Parathyroid adenoma (tissue), 2 donors: ENCODE measurements around the gene KYNU.

Source experiments
- H2AFZ ChIP-seq: fragments of 300-600 bp; sonication (generic); one replicate; pipeline ENCODE4 v1.7.0; 2017; ENCODE audit warnings: antibody characterized with exemption, mild to moderate bottlenecking
- H3K27ac ChIP-seq: fragments of 300-600 bp; sonication (generic); one replicate; pipeline ENCODE4 v1.7.0; 2017
- H3K27me3 ChIP-seq: fragments of 300-600 bp; sonication (generic); one replicate; pipeline ENCODE4 v1.7.0; 2017; ENCODE audit warnings: low read length; ENCODE audit not compliant: control insufficient read depth, insufficient read depth
- H3K36me3 ChIP-seq: fragments of 300-600 bp; sonication (generic); one replicate; pipeline ENCODE4 v1.7.0; 2017; ENCODE audit warnings: low read length; ENCODE audit not compliant: control insufficient read depth, insufficient read depth
- H3K4me1 ChIP-seq: fragments of 300-600 bp; sonication (generic); one replicate; pipeline ENCODE4 v1.7.0; 2017; ENCODE audit warnings: control low read depth
- H3K4me2 ChIP-seq: fragments of 300-600 bp; sonication (generic); one replicate; pipeline ENCODE4 v1.7.0; 2017; ENCODE audit warnings: low read length
- H3K4me3 ChIP-seq: fragments of 300-600 bp; sonication (generic); one replicate; pipeline ENCODE4 v1.7.0; 2017; ENCODE audit warnings: low read depth, low read length
- H3K79me2 ChIP-seq: fragments of 300-600 bp; sonication (generic); one replicate; pipeline ENCODE4 v1.7.0; 2017; ENCODE audit warnings: control low read depth
- H3K9ac ChIP-seq: fragments of 300-600 bp; sonication (generic); one replicate; pipeline ENCODE4 v1.7.0; 2017; ENCODE audit warnings: mild to moderate bottlenecking
- H3K9me3 ChIP-seq: fragments of 300-600 bp; sonication (generic); one replicate; pipeline ENCODE4 v1.7.0; 2017; ENCODE audit warnings: low read length; ENCODE audit not compliant: control insufficient read depth
- TF ChIP-seq, protein P1 (sequence below): fragments of 300-600 bp; sonication (generic); IDR thresholded peaks from one replicate; pipeline ENCODE4 v1.7.0; 2017; ENCODE audit warnings: antibody characterized with exemption, mild to moderate bottlenecking
- donor health status: primary hyperparathyroidism.

Gene KYNU

DNA sequence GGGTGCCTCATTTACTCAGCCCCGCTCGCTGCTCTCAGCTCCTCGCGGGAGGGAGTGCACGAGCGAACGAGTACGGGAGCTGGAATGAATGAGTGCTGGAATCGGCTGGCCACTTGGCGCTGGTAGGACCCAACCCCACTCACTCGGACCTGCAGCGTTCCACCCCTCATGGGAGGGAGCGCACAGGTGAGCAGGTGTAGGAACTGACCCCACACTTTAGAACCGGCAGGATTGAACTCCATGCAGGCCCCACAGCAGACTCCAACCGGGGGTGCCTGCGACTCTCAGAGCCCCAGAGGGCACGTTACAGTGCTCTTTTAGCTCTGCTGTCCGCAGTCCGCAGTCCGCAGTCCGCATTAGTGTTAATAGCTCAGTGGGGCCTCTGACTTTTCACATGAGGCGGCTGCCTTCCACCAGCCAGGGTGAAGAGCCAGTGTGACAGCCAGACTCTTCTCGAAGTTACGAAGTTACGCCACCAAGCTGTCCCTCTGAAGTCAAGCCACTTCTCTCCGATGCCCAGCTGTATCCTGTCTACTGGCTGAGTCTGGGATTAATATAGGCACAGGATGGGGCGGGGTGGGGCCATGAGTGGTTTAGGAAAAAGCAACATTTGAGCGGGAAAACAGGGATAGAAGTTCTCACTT is 149.1 kb downstream of the KYNU start:
- Histone ChIP-seq H3K9me3 (no peaks in the 10 kb centered on the region), H3K79me2 (no peaks in the 10 kb centered on the region), H3K9ac (no peak overlapping the region), H3K4me3 (no peak overlapping the region), H3K27me3 (no peaks in the 10 kb centered on the region), H2AFZ (peak overlapping the region; percentile 43), H3K27ac (no peak overlapping the region), H3K36me3 (no peaks in the 10 kb centered on the region), H3K4me1 (no peaks in the 10 kb centered on the region), H3K4me2 (no peak overlapping the region)
- TF ChIP-seq, protein P1, sequence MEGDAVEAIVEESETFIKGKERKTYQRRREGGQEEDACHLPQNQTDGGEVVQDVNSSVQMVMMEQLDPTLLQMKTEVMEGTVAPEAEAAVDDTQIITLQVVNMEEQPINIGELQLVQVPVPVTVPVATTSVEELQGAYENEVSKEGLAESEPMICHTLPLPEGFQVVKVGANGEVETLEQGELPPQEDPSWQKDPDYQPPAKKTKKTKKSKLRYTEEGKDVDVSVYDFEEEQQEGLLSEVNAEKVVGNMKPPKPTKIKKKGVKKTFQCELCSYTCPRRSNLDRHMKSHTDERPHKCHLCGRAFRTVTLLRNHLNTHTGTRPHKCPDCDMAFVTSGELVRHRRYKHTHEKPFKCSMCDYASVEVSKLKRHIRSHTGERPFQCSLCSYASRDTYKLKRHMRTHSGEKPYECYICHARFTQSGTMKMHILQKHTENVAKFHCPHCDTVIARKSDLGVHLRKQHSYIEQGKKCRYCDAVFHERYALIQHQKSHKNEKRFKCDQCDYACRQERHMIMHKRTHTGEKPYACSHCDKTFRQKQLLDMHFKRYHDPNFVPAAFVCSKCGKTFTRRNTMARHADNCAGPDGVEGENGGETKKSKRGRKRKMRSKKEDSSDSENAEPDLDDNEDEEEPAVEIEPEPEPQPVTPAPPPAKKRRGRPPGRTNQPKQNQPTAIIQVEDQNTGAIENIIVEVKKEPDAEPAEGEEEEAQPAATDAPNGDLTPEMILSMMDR, result no peak

DNA sequence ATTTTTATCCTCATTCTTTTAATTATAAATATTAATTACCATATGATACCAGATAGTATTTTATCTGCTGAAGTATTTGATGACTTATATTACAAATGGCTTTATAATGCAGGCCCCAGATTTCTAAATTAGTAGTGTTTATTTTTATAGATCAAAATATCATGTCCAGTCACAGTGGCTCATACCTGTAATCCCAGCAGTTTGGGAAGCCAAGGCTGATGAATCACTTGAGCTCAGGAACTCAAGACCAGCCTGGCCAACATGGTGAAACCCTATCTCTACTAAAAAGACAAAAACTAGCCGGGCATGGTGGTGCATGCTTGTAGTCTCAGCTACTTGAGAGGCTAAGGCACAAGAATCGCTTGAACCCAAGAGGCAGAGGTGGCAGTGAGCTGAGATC is 151.7 kb downstream of the KYNU start:
- Histone ChIP-seq H3K27ac (no peak overlapping the region), H2AFZ (no peak overlapping the region), H3K79me2 (no peaks in the 10 kb centered on the region), H3K4me3 (no peak overlapping the region), H3K9me3 (no peaks in the 10 kb centered on the region), H3K36me3 (no peaks in the 10 kb centered on the region), H3K9ac (no peak overlapping the region), H3K27me3 (no peaks in the 10 kb centered on the region), H3K4me1 (no peaks in the 10 kb centered on the region), H3K4me2 (no peak overlapping the region)
- TF ChIP-seq, protein P1, result no peak

DNA sequence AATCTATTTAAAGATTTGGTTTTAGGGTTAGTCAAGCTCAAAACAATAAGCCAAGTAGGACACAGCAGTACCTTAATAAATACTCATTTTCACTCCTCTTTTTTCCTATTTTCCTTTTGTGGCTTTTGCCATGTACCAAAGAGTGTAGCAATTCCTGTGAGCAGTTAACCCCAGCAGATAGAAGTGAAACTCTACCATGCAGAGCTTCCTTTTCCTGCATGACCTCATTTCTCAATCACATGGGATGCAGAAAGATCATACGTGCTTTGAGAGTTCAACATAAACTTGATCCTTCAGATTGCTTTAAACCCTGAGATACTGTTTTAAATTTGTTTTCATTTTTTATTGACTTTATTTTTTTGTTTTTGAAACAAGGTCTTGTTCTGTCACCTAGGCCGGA is 152.7 kb downstream of the KYNU start:
- Histone ChIP-seq H3K4me1 (no peaks in the 10 kb centered on the region), H3K9ac (no peak overlapping the region), H3K9me3 (no peaks in the 10 kb centered on the region), H3K4me3 (no peak overlapping the region), H3K27ac (no peak overlapping the region), H3K79me2 (no peaks in the 10 kb centered on the region), H3K36me3 (no peaks in the 10 kb centered on the region), H3K27me3 (no peaks in the 10 kb centered on the region), H2AFZ (no peak overlapping the region), H3K4me2 (no peak overlapping the region)
- TF ChIP-seq, protein P1, result no peak

DNA sequence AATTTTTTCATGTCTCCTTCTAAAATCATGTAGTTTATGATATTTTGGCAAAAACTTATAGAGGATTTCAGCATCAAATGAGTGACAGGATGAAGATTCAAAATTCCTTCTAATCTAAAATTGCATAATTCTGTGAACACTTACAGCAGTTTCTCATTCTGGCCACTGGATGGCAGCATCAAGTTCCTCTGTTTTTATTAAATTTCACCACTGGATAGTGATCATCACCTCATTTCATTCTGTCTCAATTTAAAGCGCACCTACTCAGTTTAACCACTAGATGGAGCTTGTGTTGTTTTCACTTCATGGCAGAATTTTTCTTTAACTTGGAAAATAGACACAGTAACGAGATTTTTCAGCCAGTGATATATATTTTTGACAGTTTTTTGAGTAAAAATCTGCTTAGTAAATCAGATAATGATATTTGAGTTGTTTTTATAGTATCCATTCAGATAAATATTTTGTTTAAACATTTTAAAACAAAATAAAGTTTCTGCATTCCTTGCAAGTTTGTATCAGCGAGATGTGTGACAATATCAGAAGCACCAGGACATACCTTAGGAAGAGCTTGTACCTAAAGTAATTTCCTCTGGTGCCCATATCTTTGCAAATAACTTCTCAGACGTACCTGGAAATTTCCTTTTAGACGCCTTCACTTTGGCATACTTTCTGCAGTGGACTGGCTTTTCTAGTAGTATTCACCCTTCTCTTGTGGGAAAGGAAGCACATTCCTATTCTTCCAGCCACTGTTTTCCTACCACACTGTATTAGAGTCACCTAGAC is 157.0 kb downstream of the KYNU start:
- Histone ChIP-seq H3K36me3 (no peaks in the 10 kb centered on the region), H3K27me3 (no peaks in the 10 kb centered on the region)
- TF ChIP-seq, protein P1, result peak; percentile 92

More for the DNA sequence above, 157.0 kb downstream of the KYNU start:
- H3K9ac ChIP-seq, result no peak overlapping the region
- peak overlapping the region; percentile 30 for H2AFZ ChIP-seq
- no peaks in the 10 kb centered on the region for H3K79me2 ChIP-seq
- H3K4me2 ChIP-seq, result peak overlapping the region; percentile 65
- no peaks in the 10 kb centered on the region for H3K4me1 ChIP-seq
- no peaks in the 10 kb centered on the region for H3K9me3 ChIP-seq
- H3K4me3 ChIP-seq, result peak overlapping the region; percentile 33
- H3K27ac ChIP-seq, result no peak overlapping the region
